NCI-H146 treated with DMSO at 0.1 percent for 48 hours (cell line): ENCODE results near the gene TYW1.
"Not testable (repeated sequence)": the region's sequence is repeated elsewhere in the genome, so short reads cannot be mapped to it uniquely, and the experiment has no call there.

Experiments used
- DNase-seq: peaks from one replicate; lab custom pipeline; 2025; ENCODE audit not compliant: unreplicated experiment; lab: John Stamatoyannopoulos, UW

The TYW1 gene

GRCh38 chr7:67043559-67043930 lies 46.9 kb downstream of the TYW1 start:
- DNase-seq: not testable (repeated sequence)

GRCh38 chr7:67045496-67045995 lies 48.9 kb downstream of the TYW1 start:
- no peak for DNase-seq

GRCh38 chr7:67046819-67047218 lies 50.2 kb downstream of the TYW1 start:
- DNase-seq: not testable (repeated sequence)

- DNase-seq: not testable (repeated sequence)
Measured at GRCh38 chr7:67049908-67050307, 53.3 kb downstream of the TYW1 start.

- DNase-seq: not testable (repeated sequence)
Measured at GRCh38 chr7:67052161-67052560, 55.5 kb downstream of the TYW1 start.

GRCh38 chr7:67056683-67057082 lies 60.0 kb downstream of the TYW1 start:
- DNase-seq: no peak

GRCh38 chr7:67061321-67061720 lies 64.7 kb downstream of the TYW1 start:
- DNase-seq: not testable (repeated sequence)

- DNase-seq: not testable (repeated sequence)
Measured at GRCh38 chr7:67062802-67063201, 66.2 kb downstream of the TYW1 start.

GRCh38 chr7:67066950-67067622 lies 70.5 kb downstream of the TYW1 start:
- DNase-seq: not testable (repeated sequence)

GRCh38 chr7:67076120-67076519 lies 79.5 kb downstream of the TYW1 start:
- DNase-seq: not testable (repeated sequence)

- DNase-seq: not testable (repeated sequence)
Measured at GRCh38 chr7:67082880-67083279, 86.2 kb downstream of the TYW1 start.

GRCh38 chr7:67089261-67089660 lies 92.6 kb downstream of the TYW1 start:
- not testable (repeated sequence) for DNase-seq

GRCh38 chr7:67091053-67091452 lies 94.4 kb downstream of the TYW1 start:
- DNase-seq: not testable (repeated sequence)

- DNase-seq: not testable (repeated sequence)
Measured at GRCh38 chr7:67098031-67098430, 101.4 kb downstream of the TYW1 start.

- not testable (repeated sequence) for DNase-seq
Measured at GRCh38 chr7:67099406-67099805, 102.8 kb downstream of the TYW1 start.

GRCh38 chr7:67100038-67100437 lies 103.4 kb downstream of the TYW1 start:
- DNase-seq: not testable (repeated sequence)

GRCh38 chr7:67100956-67101361 lies 104.3 kb downstream of the TYW1 start:
- no peak for DNase-seq

GRCh38 chr7:67104937-67105336 lies 108.3 kb downstream of the TYW1 start:
- DNase-seq: not testable (repeated sequence)

- DNase-seq: no peak
Measured at GRCh38 chr7:67105377-67105776, 108.7 kb downstream of the TYW1 start.

GRCh38 chr7:67106255-67106654 lies 109.6 kb downstream of the TYW1 start:
- DNase-seq: not testable (repeated sequence)

GRCh38 chr7:67111342-67111741 lies 114.7 kb downstream of the TYW1 start:
- DNase-seq: not testable (repeated sequence)

GRCh38 chr7:67114483-67115246 lies 118.0 kb downstream of the TYW1 start:
- DNase-seq: not testable (repeated sequence)
